ENCODE data around the gene MUC5B. TPM values are rescaled to one million over a fixed set of nuclear protein-coding genes. Genes with fewer than 3 reads are reported as not detected.

Gene MUC5B
- total RNA-seq, 1 donor from 2014 or later, result 1.2 TPM

- TF ChIP-seq, protein P1, sequence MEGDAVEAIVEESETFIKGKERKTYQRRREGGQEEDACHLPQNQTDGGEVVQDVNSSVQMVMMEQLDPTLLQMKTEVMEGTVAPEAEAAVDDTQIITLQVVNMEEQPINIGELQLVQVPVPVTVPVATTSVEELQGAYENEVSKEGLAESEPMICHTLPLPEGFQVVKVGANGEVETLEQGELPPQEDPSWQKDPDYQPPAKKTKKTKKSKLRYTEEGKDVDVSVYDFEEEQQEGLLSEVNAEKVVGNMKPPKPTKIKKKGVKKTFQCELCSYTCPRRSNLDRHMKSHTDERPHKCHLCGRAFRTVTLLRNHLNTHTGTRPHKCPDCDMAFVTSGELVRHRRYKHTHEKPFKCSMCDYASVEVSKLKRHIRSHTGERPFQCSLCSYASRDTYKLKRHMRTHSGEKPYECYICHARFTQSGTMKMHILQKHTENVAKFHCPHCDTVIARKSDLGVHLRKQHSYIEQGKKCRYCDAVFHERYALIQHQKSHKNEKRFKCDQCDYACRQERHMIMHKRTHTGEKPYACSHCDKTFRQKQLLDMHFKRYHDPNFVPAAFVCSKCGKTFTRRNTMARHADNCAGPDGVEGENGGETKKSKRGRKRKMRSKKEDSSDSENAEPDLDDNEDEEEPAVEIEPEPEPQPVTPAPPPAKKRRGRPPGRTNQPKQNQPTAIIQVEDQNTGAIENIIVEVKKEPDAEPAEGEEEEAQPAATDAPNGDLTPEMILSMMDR (IDR thresholded peaks at IDR 0.05), result no peak
Observed at GRCh38 chr11:1274501-1274900, 51.6 kb downstream of the MUC5B start.

GRCh38 chr11:1275021-1275420 lies 52.2 kb downstream of the MUC5B start:
- Histone ChIP-seq H3K4me1 (no peaks in the 10 kb centered on the region), H3K27me3 (no peaks in the 10 kb centered on the region), H3K9me3 (no peaks in the 10 kb centered on the region), H3K36me3 (peaks cover 37% of the 10 kb centered on the region), H3K4me3 (no peak overlapping the region), H3K27ac (no peak overlapping the region)
- no peak for DNase-seq
- no peak for ATAC-seq
- TF ChIP-seq, protein P1 (IDR thresholded peaks at IDR 0.05), result no peak
- intact Hi-C loops (cut with DNase I), result no loop called here

More at GRCh38 chr11:1274501-1274900, 51.6 kb downstream of the MUC5B start:
- DNase-seq (no peak), ATAC-seq (no peak)
- no peaks in the 10 kb centered on the region for H3K9me3 ChIP-seq
- H3K4me3 ChIP-seq, result no peak overlapping the region
- intact Hi-C loops (cut with DNase I), result no loop called here
- H3K27me3 ChIP-seq, result no peaks in the 10 kb centered on the region
- H3K36me3 ChIP-seq, result peaks cover 32% of the 10 kb centered on the region
- no peaks in the 10 kb centered on the region for H3K4me1 ChIP-seq
- no peak overlapping the region for H3K27ac ChIP-seq

DNA sequence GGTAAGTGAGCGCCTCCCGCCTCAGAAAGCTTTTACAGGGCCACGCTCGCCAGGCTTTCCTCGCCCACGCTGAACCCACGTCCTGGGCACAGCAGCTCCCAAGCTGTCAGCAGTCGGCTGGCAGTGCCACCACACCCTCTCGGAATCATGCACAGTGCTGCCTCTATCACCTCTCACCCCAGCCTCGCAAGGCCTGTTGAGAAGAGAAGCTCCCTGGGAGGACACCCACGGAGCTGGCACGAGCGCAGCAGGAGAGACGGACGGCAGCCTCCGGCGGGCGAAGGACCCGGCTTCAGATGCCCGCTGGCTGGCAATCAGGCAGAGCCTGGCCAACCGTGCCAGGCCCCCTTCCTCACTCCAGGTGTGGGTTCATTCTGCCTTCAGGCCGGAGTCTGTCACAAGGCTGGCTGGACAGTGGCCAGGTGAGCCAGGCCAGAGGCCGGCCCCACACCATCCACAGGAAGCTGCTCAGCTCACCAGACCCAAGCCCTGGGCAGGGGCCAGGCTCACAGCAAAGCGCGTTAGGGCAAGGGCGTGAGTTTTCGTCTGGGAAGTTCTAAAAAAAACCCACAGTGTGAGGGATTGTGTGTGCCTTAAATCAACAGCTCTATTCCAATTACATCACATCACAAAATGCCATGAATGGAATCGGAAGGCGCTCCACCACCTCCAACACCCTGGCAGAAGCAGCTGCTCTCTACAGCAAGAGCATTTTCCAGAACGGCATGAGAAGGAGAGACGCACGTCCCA lies 53.4 kb downstream of the MUC5B start:
- H3K36me3 ChIP-seq, result peaks cover 48% of the 10 kb centered on the region
- DNase-seq (no peak), ATAC-seq (no peak)
- no peaks in the 10 kb centered on the region for H3K9me3 ChIP-seq
- H3K27ac ChIP-seq, result no peak overlapping the region
- H3K27me3 ChIP-seq, result no peaks in the 10 kb centered on the region
- no peaks in the 10 kb centered on the region for H3K4me1 ChIP-seq
- TF ChIP-seq, protein P1 (IDR thresholded peaks at IDR 0.05), result no peak
- no peak overlapping the region for H3K4me3 ChIP-seq
- intact Hi-C loops (cut with DNase I), result no loop called here

GRCh38 chr11:1276866-1277615 lies 54.2 kb downstream of the MUC5B start:
- DNase-seq (no peak), ATAC-seq (no peak)
- H3K4me1 ChIP-seq, result peaks cover 8% of the 10 kb centered on the region
- TF ChIP-seq, protein P1 (IDR thresholded peaks at IDR 0.05), result no peak
- intact Hi-C loops (cut with DNase I), result no loop called here
- no peak overlapping the region for H3K4me3 ChIP-seq
- no peaks in the 10 kb centered on the region for H3K9me3 ChIP-seq
- H3K27me3 ChIP-seq, result no peaks in the 10 kb centered on the region
- H3K27ac ChIP-seq, result no peak overlapping the region
- peaks cover 56% of the 10 kb centered on the region for H3K36me3 ChIP-seq

- H3K36me3 ChIP-seq, result peaks cover 63% of the 10 kb centered on the region
- TF ChIP-seq, protein P1 (IDR thresholded peaks at IDR 0.05), result no peak
- DNase-seq (no peak), ATAC-seq (no peak)
- H3K9me3 ChIP-seq, result no peaks in the 10 kb centered on the region
- intact Hi-C loops (cut with DNase I), result no loop called here
- peaks cover 8% of the 10 kb centered on the region for H3K4me1 ChIP-seq
- H3K27ac ChIP-seq, result no peak overlapping the region
- H3K27me3 ChIP-seq, result no peaks in the 10 kb centered on the region
- no peak overlapping the region for H3K4me3 ChIP-seq
Observed at GRCh38 chr11:1277936-1278512, 55.2 kb downstream of the MUC5B start.

Measured in upper lobe of right lung (tissue), 1 donor.